HG03565 (cell line): ENCODE results near the gene ATP6V0C.

Experiments
- ATAC-seq: cut with Tn5 transposase; IDR thresholded peaks from one replicate; pipeline ENCODE4 v1.9.1; 2021; ENCODE audit warnings: mild to moderate bottlenecking, moderate library complexity; ENCODE audit not compliant: unreplicated experiment

The ATP6V0C gene

DNA sequence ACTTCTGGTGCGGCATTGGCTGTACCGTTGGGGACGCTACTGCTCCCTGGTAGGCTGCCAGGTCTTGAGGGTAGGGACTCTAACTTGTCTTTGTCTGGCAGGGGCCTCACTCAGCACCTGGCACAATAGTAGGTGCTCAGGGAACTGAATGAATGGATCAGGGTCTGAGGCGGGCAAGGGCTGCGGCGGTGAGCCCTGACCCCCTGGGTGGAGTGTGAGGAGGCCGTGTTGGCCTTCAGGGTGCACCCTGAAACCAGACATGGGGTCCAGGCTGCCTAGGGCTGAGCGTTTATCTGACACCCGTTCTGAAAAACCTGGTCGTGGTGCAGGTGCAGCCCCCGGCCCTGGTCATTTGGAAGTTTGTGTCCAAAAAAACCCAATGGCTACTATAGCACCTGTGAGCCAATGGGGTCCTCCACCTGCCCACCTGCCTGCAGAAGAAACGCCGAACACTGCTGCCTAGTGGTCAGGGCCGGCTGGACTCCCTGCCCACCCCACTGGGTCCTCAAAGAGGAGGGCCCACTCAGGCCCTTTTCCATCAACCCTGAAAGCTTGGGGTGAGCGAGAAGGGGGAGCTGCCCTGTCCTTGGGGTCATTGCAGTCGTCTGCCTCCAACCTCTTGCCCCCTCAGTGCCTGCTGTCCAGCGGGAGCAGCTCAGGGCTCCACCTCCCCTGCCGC, 4.9 kb upstream of the ATP6V0C start:
- ATAC-seq: no peak

DNA sequence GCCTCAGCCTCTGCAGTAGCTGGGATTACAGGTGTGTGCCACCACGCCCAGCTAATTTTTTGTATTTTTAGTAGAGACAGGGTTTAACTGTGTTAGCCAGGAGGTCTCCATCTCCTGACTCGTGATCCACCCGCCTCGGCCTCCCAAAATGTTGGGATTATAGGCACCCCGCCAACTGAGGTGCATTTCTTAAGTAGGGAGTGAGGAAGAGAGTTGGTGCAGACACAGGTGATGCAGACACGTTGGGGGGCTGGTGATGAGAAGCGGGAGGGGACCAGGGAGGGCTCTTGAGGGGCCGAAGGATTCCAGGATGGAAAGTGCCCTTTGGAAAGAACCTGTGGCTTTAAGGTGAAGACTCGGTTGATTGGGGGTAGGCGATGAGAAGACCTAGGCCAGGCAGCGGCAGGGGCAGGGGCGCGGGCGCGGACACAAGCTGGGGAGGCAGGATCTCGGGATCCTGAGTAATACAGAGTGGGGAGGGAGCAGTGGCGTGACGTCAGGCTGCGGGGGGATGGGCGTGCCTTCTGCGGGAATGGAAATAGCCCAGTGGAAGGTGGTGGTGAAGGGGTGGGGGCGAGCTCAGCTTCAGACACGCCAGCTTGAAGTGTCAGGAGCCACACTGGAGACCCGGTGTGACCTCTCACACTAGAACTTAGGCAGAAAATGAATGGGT, 2.5 kb upstream of the ATP6V0C start:
- no peak for ATAC-seq

GRCh38 chr16:2511996-2512734, 1.6 kb upstream of the ATP6V0C start:
- ATAC-seq: no peak

DNA sequence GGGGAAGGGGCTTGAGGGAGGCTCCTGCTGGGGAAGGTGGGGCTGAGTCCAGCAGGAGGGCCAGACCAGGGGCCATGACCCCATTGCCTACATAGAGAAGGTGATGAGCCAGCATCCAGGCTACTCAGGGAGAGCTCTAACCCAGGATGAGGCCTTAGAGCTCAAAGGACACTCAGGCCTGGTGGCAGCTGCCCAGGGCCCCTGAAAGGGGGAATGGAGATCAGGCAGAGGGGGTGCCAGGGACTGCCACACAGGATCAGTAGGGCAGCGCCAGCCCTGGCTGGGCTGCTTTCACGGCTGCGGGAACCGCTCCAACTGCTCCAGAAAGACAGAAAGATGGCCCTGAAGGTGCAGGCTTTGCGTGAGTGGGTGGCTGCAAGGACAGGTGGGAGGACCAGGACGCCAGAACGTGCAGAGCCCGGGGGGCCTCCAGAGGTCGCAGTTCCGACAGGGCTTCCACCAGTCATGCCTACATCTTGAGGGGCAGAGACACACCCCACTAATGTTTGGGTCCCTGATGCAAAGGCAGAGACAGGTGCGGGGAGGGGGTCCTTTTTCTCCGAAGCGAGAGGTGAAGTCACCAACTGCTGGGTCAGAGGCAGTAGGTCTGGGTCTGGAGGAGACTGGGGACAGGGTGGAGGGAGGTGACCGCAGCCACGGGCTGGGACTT, 882 bp upstream of the ATP6V0C start:
- ATAC-seq: no peak

DNA sequence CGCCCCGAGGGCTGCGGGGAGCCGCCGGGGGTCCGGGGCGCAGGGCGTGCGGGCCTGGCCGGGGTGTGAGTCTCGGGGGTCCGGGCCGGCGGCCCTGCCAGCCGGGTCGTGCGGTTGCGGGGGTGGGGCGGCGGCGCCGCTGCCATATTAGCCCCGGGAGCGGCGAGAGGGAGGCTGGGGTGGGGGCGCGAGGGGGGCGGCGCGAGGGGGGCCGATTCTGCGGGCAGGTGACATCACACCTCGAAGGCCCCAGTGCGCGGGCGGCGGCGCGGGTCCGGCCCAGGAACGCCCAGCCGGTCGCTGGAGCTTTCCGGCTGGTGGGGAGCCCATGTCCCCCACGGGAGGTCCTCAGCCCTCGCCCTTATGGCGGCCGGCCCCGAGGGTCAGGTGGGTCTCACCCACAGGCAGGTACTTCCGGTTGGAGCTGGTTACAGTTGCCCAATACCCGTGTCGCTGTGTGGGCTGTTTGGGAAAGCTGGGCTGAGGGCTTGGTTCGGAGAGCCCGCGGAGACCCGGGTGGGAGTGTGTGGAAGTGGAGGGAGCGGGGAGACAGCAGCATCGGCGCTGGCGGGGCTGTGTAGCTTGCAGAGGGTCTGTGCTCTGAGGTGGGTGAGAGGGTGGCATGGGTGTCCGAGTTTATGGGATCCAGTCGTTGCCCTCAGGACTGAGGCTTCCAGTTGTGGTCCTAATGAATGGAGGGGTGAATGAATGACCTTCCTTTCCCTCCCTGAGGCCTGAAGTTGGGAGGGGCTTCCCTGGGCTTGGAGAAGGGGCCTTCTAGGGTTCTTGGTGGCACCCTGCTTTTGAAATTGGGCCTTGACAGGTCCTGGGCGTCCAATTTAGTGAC, 804 bp downstream of the ATP6V0C start:
- no peak for ATAC-seq

GRCh38 chr16:2515180-2515851, 1.6 kb downstream of the ATP6V0C start:
- ATAC-seq: no peak

DNA sequence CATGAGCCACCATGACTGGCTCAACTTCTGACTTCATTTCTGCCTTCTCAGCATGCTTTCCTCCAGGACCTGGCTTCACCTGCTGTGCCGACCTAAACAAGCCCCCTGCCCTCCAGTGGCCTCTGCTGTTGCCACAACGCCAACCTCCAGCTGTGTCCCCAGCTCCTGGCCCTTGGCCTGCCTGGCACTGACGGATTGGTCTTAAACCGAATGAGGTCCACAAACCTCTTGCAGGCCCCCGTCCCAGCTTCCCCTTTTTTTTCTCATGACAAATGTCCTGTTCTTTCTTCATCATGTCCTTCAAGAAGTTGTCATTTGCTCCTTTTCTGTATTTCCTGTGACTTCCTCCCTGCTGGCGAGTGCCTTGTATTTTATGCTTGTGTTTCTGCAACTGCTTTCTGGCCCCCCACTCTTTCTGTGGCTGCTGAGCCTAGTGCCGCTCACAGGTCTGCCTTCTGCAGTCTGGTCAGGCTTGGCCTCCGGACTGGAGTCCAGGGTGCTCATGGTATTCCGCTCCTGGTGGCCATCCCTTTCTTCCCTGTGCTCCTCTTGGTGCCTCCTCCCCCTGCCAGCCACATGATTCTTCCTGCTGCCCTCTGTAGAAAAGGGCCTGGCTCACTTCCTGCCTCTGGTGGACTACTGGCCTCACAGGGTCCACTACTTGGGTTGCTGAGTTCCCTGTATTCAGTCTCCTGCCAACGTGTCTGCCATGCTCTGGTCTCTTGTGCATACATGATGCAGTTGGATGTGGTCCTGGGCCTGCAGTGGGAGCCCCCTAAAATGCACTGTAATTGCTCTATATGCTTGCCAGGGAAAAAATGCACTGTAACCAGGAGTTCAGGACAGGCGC, 2.9 kb downstream of the ATP6V0C start:
- ATAC-seq: no peak

- ATAC-seq: no peak
Measured at GRCh38 chr16:2517954-2518605, 4.3 kb downstream of the ATP6V0C start.

- no peak for ATAC-seq
Measured at GRCh38 chr16:2518823-2519710, 5.3 kb downstream of the ATP6V0C start.

- ATAC-seq: no peak
Measured at GRCh38 chr16:2519711-2520080, 5.9 kb downstream of the ATP6V0C start.

DNA sequence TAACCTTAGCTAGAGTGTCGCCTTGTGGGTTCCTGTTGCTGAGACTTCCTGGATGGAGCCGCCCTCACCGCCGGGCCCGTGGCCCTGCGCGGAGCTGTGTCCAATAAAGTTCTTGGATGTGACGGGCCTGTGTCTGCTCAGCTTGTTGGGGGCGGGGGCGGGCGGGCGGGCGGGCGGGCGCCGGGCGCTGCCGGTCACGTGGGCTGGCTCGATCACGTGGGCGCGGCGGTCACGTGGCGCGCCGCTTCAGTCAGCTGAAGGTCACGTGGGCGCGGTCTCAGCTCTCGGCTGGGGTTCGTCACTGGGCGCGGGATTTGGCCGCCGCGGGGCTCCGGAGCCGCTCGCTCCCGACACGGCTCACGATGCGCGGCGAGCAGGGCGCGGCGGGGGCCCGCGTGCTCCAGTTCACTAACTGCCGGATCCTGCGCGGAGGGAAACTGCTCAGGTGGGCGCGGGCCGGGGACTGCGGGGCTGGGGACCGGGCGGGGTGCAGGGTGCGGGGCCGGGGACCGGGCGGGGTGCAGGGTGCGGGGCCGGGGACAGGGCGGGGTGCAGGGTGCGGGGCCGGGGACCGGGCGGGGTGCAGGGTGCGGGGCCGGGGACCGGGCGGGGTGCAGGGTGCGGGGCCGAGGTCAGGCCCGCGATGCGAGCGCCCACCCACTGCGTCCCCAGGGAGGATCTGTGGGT, 6.5 kb downstream of the ATP6V0C start, which contains the start of gene AMDHD2:
Gene AMDHD2, plus strand, starts transcription at position 275 of the 687 bp plus-strand sequence. Its CDS starts 88 bp downstream, at position 363.
- peak; percentile 36 for ATAC-seq

DNA sequence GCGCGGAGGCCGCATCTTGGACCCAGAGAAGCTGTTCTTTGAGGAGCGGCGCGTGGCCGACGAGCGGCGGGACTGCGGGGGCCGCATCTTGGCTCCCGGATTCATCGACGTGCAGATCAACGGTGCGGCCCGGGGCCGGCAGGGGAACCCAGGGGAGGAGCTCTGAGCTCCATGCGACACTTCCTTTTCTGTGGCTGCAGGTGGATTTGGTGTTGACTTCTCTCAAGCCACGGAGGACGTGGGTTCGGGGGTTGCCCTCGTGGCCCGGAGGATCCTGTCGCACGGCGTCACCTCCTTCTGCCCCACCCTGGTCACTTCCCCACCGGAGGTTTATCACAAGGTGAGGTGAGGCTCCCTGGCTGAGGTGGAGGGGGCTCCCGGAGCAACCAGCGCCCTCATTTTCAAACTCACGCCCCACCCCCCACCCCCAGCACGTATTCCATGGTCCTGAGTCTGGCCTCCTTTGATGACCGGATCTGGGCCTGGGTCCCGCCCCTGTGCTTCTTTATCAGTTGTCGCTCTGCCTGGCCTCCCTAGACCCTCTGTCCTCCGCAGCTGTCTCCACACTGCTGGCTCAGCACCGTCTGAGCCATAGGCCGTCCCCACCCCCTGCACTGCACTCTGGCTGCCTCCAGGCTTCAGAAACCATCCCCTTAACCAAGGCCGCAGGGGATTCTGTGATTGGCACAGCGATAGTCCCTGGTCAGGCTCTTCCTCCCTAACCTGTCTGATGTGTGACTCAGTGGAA, 7.2 kb downstream of the ATP6V0C start:
- no peak for ATAC-seq

- no peak for ATAC-seq
Measured at GRCh38 chr16:2523801-2524231, 10.1 kb downstream of the ATP6V0C start.

- no peak for ATAC-seq
Measured at GRCh38 chr16:2524339-2524938, 10.7 kb downstream of the ATP6V0C start.

DNA sequence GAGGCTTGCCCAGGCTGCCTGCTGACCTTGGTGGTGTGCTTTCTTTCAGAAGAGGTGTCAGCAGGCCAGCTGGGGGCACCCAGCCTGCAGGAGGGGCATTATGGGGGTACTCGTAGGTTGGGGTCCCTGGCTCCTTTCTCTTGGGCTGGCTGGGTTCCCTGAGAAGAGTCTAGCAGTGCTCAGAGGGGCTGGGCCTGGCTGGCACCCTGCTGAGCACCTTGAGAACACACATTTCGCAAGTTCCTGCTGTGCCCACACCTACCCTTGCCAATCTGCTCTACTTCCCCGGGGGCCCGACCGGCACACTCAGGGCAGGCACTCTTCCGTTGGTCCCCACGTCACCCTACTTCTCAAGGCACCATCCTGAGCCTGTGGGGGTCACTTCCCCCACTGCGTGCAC, 12.4 kb downstream of the ATP6V0C start:
- no peak for ATAC-seq
